GM19468 (cell line): ENCODE measurements around the gene ANKRD63.

ENCODE experiments used
- ATAC-seq: cut with Tn5 transposase; IDR thresholded peaks from one replicate; pipeline ENCODE4 v1.9.1; 2021; ENCODE audit warnings: mild to moderate bottlenecking, moderate library complexity, moderate number of reproducible peaks; ENCODE audit not compliant: unreplicated experiment; ENCODE audit errors: extremely low read depth

The ANKRD63 gene

DNA sequence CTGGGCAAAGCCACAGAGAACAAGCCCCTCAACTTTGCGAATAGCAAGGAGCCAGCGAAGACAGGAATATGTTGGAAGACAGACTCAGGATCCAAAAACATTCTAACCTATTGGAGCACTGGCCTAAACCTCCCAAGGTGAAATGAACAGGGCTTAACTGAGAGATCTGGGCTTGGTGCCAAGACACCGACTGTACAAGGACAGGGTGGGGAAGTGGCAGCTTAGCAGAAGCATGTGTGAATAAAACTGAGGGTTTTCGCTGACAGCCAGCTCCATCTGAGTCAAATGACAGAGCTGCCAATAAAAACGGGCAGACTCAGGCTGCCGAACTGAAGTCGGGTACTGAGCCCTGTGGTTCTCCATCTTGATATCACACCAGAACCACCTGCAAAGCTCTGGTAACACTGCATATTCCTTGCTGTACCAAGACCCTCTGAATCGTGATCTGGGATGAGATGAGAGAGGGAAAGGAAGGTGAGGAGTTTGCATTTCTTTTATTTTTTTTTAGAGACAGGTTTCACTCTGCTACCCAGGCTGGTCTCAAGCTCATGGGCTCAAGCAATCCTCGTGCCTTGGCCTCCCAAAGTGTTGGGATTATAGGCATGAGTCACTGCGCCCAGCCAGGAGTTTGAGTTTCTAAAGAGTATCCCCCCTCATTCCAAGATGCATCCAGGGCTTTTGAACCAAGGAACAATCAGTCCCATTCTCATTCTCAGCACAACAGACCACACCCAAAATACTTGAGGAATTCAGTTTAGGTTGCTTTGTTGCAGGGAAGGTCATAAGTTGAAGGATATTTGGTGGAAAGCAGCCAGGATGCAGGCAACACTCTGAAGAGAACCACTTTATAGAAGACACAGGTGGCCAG, 30.9 kb upstream of the ANKRD63 start:
- ATAC-seq, result no peak

DNA sequence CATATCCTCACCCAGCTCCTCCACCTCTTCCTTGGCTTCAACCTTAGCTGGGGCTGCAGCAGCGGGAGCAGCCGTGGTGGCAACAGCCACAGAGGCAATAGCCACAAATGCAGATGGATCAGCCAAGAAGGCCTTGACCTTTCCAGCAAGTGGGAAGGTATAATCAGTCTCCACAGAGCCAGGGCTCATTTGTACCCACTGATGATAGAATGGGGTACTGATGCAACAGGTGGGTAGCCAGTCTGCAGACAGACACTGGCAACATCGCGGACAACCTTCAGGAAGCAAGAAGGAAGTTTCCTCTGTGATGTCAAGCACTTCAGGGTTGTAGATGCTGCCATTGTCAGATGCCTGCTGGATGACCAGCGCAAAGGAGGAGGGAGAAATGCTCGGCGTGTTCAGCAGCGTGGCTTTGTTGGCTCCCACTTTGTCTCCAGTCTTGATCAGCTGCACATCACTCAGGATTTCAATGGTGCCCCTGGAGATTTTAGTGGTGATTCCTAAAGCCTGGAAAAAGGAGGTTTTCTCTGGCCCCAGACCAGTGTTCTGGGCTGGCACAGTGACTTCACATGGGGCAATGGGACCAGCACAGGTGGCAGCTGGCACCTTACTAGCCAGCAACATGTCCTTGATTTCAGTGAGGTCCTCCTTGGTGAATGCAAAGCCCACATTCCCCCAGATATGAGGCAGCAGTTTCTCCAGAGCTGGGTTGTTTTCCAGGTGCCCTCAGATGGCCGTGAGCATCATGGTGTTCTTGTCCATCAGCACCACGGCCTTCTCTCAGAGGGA, 29.7 kb upstream of the ANKRD63 start:
- ATAC-seq, result no peak

DNA sequence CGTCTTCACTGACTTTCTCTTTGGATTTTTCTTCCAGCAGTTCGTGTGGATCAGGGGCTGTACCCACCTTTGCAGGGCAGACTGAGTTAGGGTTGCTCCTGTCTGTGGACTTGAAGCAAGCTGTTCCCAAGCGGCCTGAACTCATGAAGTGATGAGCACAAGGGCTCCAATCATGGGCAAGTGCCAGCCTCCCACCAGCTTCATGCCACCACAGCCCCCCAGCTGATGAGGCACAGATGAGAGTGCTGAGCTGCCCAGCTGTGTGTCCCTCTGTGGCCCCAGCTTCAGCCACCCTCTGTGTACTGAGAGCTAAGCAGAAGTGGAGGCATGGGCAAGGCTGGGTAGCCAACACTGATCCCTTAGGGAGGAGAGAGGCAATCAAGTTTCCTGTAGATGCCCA, 28.1 kb upstream of the ANKRD63 start:
- no peak for ATAC-seq

DNA sequence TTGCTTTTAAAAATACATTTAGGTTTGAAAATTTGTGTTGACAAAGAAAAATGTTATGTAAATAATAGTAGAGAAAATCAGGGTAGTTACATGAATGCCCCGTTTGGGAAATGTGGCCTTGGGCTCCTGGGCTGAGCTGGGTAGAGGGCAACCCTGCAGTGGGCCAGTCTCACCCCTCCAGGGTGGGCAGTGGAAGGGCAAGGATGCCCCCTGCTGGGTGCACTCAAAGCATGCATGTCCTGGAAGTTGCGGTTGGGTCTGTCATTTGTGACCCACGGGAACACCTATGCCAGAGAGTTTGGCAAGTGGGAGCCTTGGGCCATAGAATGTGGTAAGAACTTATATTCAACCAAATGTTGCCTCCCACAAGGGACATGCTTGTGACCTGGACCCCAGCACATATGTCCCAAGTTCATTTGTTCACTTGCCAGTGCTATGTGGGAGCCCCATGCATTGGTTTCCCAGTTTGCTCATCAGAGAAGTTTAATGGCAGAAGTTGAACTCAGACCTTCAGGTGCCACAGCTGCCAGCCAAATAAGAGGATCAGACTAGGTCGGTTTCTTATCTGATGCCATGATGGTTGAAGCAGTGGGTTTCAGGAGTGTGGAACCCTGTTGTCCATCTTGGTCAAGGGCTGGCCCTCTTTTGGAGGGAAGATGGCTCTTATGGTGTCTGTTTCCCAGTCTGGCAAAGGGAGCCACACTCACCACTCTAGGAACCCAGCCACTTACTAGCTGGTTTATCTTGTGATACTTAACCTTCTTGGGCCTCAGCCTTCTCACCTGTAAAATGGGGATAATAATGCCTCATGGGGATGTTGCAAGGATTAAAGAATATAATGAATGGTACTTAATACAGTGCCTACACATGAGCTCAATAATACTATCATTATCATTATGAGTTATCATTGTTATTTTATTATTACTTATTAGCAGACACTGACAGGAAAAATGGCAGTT, 27.4 kb upstream of the ANKRD63 start:
- ATAC-seq, result no peak

DNA sequence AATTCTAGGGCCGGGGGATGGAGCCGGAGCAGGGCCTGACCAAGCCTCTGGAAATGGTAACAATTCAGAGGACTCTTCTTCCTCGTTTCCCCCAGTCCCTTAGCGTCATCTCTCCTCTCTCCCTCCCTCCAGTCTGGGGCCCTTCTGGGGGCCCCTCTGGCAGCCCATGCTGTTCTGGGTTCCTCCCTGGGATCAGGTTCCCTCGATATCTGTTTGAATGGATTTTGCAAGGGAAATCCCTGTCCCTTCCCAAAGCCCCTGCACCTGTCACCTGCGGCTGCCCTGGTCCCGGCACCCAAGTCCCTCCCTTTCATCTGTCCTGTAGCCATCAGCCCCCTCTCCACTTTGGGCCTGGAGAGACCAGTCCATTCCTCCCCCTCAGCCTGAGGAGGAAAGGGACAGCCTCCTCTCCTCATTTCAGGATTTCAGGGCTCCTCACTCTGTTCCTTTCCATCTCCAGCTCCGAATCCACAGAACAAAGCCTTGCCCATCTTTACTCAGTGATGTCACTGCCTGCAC, 26.5 kb upstream of the ANKRD63 start:
- ATAC-seq, result no peak

DNA sequence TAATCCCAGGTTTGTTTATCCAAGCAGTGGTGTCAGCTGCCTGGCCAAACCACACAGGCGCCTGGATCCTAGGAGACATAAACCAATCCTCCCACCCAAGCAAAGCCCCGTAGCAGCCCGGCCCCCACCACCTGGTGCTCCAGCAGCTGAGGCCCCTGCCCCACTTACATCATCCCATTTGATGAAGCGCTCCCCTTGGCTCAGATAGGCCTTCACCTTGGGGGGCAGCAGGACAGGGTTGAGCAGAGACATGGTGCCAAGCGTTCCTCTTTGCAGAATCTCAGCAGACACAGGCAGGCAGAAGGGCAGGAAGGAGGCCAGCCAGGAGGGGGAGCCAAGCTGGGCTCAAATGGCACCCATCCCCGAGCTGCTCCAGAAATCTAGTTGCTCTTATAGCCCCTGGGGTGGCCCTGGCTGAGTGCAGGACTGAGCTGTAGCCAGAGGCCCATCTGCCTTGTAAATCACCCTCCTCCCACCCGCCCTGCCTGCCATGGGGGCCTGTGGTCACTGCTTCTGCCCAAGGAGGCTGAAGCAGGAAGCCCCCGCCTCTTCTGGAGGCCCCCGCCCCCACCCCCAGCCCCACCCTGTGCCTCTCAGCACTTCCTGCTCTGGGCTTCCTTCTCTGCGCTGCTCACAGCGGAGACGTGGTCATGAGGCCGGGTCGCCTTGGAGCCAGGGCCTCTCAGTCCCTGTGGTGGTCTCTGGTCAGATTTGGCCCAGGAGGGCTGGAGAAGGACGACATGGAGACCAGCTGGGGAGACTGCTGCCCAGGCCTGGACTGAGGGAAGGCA, 24.8 kb upstream of the ANKRD63 start, which contains the start of gene PLCB2:
PLCB2 (minus strand) TSS at position 515 of the 791 bp plus-strand sequence; CDS start at position 252, 263 bp downstream.
- peak; percentile 48 for ATAC-seq

DNA sequence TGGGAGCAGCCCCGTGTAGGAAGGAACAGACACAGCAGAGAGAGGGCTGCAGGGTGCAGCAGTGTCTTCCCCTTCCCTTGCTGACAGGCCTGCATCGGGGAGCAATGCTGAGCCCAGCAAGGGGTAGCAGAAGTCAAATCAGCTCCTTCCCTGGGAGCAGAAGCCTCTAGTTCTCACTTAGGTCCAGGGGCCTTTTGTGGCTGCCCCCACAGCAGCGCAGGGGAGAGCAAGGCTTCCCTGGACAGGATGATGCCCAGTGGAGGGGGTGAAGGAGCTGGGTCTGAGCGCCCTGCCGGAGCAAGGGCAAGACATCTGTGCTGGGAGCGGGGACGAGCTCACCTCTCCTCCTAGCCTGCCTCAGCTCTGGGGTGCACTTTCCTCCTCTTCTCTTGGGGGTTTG, 24.0 kb upstream of the ANKRD63 start:
- ATAC-seq, result no peak

DNA sequence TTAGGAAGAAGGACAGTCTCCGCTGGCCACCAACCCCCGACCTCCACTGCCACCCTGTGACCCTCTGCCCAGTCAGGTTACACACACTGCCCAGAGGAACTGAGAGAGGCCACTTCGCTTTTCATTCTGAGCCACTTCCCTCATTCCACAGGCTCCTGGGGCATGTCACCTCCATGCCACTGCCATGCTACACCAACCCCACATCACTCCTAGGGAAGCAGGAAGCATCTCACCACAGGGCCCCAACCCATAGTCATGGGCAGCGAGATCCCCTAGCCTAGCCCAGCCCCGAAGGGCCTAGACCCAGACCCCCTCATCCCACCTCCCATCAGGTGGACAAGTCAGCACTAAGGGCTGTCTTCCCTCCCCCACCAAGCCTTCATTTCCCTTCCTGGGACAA, 23.5 kb upstream of the ANKRD63 start:
- ATAC-seq, result no peak

DNA sequence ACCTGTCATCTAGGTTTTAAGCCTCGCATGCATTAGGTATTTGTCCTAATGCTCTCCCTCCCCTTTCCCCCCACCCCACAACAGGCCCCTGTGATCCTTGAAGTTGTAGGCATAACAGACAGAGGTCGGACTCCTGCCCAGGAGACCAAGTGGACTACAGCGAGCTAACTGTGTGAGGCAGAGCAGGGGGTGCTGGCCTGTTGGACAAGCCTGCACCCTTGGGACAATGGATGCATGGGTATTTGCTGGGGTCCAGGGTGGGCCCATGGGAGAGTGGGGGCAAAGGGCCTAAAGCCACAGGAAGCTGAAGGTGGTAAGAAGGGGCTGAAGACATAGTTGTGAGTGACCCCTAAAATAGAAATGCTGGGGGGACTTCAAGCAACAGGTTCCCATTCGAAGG, 22.4 kb upstream of the ANKRD63 start:
- no peak for ATAC-seq

DNA sequence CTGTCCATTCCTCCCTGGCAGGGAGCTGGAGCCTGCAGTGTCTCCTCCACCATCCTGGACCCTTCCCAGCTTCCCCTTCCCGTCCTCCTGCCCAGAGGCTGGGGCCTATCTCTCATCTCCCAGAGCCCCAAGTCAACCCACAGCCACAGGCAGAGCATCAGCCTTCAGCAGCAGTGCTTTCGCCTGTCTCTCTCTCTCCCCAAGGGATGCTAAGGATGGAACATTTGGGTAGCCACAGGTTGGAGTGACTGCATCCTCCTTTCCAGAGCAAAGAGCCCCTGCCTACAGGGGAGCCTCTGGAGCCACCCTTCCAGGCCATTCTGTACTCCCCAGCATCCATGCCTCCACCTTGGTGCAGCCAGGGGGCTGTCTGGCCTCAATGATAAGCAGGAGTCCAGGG, 20.7 kb upstream of the ANKRD63 start:
- no peak for ATAC-seq

DNA sequence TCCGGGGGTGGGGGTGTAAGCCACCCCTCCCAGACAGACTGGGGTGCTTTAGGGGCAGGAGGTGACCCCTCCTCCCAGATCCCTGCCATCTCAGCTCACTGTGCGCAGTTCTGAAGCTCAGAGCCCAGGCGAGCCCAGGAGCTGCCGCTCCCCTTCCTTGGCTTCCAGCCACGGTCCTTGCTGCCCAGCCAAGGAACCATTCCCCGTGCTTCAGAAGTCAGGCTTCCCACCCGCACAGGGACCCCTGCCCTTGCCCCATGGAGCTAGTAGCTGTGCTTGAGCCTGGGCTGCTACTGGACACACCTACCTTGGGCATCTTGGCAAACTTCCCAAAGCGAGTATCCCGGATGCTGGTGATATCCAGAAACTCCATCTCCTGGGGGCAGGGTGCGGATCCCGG, 20.1 kb upstream of the ANKRD63 start:
- no peak for ATAC-seq

DNA sequence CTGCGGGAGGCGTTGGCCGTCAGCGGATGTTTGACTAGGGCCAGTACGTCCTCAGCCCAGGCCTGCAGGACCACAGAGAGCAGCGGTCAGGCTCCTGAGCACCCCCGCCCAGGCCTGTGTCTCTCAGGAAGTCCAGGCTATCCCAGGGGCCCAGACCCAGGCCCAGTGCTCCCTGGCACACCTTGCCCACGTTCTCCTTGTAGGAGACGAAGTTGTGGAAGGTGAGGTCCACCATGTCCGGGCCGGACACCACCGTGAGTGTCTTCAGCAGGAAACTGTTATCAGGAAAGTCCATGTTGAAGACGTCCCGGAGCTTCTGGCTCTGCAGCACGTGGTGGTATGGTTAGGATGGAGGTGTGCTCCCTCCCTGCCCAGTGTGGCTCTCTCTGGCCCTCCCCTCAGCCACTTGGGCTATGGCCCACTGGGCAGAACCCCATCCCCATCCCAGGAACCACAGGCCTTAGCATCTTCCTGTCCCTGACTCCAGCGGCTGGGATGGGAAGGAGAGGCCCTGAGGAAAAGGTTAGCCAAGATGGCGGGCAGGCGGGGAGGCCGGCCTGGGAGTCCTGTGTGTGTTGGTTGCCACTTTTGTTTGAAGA, 19.5 kb upstream of the ANKRD63 start:
- no peak for ATAC-seq

DNA sequence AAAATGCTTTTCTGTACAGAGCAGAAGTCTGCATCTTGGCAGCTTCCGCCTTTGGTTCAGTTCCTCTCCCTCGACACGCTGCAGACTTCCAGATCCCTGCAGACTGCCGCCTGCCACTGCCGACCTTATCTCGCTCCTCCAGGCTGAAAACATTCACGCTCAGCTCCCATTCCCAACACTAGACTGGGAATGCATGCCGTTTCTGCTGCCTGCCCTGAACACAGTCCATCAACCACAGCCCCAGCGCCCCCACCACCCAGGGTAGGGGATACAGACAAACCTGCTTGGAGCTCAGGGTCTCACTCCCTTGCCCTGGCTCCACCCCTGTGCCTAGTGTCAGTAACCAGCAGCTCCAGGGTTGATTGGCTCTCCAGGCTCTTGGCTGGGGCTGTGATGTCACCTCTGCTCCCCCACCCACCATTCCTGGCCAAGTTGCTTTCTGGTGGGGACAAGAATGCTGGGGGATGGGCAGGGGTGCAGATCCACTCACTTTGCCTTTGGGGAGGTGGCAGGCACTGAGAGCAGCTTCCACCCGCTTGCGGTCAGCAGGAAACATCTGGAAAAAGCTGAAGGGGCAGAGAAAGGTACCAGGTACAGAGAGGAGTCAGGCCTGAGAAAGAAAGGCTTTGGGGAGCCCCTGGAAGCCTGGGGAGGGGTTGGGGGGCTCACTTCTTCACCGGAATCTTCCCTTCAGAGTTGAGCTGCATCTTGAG, 18.8 kb upstream of the ANKRD63 start:
- no peak for ATAC-seq

DNA sequence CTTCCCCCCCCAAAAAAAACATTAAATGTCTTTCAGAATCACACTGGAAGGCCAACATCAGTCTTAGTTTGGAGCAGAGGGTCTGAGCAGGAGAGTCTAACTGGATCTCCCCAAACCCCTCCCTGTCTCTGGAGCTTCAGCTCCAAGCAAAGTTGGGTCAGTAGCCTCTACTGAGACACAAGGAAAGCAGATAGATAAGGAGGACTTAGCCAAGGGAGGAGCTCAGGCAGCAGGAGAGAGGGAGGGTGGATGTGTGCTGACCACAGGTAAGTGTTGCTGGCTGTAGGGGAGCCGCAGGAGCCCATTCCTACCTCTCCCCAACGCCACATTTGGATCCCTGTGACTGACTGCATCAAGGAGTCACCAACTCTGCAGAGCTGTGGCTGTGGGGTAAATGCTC, 17.9 kb upstream of the ANKRD63 start:
- ATAC-seq, result no peak

DNA sequence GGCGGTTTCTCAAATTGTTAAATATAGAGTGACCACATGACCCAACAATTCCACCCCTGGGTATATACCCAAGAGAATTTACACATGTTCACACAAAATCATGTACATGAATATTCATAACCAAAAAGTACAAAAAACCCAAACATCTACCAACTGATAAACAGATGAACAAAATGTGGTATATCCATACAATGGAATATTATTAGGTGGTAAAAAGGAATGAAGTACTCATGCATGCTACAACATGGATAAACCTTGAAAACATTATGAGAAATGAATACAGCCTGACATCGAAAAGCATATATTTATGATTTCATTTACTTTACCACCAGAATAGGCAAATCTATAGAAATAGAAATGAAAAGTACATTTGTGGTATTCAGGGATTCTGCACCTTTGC, 17.5 kb upstream of the ANKRD63 start:
- ATAC-seq, result no peak

DNA sequence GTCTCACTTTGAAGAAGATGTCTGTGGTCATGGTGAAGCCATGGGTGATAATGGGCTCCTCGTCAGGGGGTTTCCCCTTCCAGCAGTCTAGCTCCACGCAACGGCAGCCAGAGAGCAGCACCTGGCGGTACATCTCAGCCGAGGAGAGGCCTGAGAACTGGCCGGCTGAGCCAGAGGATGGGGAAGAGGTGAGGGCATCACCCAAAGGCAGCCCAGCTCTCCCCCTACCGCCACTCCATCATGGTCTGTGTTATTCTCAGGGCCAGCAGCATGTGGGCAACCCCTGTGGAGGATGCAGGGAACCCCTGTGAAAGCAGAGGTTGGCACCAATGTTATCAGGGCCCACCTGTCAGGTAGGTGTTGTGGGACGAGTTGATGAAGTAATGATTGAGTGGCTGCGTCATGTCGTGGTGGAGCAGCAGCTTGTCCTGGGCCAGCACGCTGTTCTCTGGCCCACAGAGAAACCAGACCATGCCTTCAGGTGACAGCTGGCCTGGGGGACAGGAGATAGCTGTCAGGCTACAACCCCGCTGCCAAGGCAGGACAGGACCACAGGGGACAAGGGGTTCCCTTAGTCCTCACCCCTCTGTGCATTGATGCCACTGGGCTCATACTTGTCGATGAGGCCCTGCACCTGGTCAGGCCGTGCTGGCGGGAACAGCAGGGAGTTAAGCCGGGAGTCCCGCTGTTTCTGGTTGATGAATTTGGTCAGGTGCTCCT, 15.5 kb upstream of the ANKRD63 start:
- no peak for ATAC-seq

DNA sequence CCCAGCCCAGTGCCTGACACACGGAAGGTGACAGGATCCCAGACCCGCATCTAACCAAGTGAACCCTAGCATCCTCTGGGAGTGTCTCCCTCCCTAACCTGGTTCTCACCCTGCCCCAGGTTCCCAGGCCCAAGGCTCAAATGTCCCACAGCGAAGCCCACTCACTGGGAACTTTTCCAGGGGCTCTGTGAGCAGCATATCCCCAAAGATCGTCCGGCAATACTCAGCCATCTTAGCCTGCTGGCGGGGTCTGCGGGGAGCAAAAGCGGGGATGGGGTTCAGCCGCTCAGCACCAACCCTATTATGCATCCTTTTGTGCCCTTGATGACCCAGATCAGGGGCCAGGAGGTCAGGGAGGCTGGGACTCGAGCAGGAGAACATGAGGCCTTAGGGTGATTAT, 14.5 kb upstream of the ANKRD63 start:
- no peak for ATAC-seq
